ENCODE data around the gene ADCY2.

Gene ADCY2

GRCh38 chr5:7808998-7809397, 413.1 kb downstream of the ADCY2 start:
- no peak for TF ChIP-seq CTCF (IDR thresholded peaks at IDR 0.05; ENCODE audit: insufficient read depth, low read depth, low read length, missing control alignments)
- DNase-seq (ENCODE audit: low read depth), result no peak
- no peak overlapping the region for H3K4me3 ChIP-seq (ENCODE audit: low read length)

GRCh38 chr5:7811715-7812114, 415.8 kb downstream of the ADCY2 start:
- H3K4me3 ChIP-seq (ENCODE audit: low read length), result no peak overlapping the region
- TF ChIP-seq CTCF (IDR thresholded peaks at IDR 0.05; ENCODE audit: insufficient read depth, low read depth, low read length, missing control alignments), result no peak
- no peak for DNase-seq (ENCODE audit: low read depth)

GRCh38 chr5:7813007-7813406, 417.1 kb downstream of the ADCY2 start:
- no peak for DNase-seq (ENCODE audit: low read depth)
- no peak overlapping the region for H3K4me3 ChIP-seq (ENCODE audit: low read length)
- no peak for TF ChIP-seq CTCF (IDR thresholded peaks at IDR 0.05; ENCODE audit: insufficient read depth, low read depth, low read length, missing control alignments)

- no peak overlapping the region for H3K4me3 ChIP-seq (ENCODE audit: low read length)
- no peak for TF ChIP-seq CTCF (IDR thresholded peaks at IDR 0.05; ENCODE audit: insufficient read depth, low read depth, low read length, missing control alignments)
- no peak for DNase-seq (ENCODE audit: low read depth)
Measured at GRCh38 chr5:7813576-7813975, 417.6 kb downstream of the ADCY2 start.

GRCh38 chr5:7814816-7815215, 418.9 kb downstream of the ADCY2 start:
- no peak for DNase-seq (ENCODE audit: low read depth)
- no peak overlapping the region for H3K4me3 ChIP-seq (ENCODE audit: low read length)
- TF ChIP-seq CTCF (IDR thresholded peaks at IDR 0.05; ENCODE audit: insufficient read depth, low read depth, low read length, missing control alignments), result no peak

GRCh38 chr5:7815892-7816534, 420.1 kb downstream of the ADCY2 start:
- TF ChIP-seq CTCF (IDR thresholded peaks at IDR 0.05; ENCODE audit: insufficient read depth, low read depth, low read length, missing control alignments), result peak; percentile 78
- H3K4me3 ChIP-seq (ENCODE audit: low read length), result no peak overlapping the region
- DNase-seq (ENCODE audit: low read depth), result peak; percentile 50

- H3K4me3 ChIP-seq (ENCODE audit: low read length), result no peak overlapping the region
- no peak for DNase-seq (ENCODE audit: low read depth)
- TF ChIP-seq CTCF (IDR thresholded peaks at IDR 0.05; ENCODE audit: insufficient read depth, low read depth, low read length, missing control alignments), result no peak
Measured at GRCh38 chr5:7816535-7816901, 420.6 kb downstream of the ADCY2 start.

Measured in epithelial cell of esophagus (primary cell).